Vagina (tissue), 2 donors: ENCODE measurements around the gene DPYSL3.

ENCODE experiments used
- POLR2A ChIP-seq, 2 donors: fragments of 450-650 bp; IDR thresholded peaks; one replicate each; pipeline ENCODE4 v1.6.1; 2017; ENCODE audit warnings: antibody characterized with exemption in 2 of 2, mild to moderate bottlenecking in 2 of 2, moderate library complexity in 2 of 2
- POLR2AphosphoS5 ChIP-seq, 2 donors: sonication (generic); formaldehyde crosslinking; IDR thresholded peaks; one replicate each; pipeline ENCODE4 v1.9.0; 2017; ENCODE audit warnings: antibody characterized with exemption in 2 of 2, mild to moderate bottlenecking in 2 of 2, low read depth in 1 of 2; ENCODE audit not compliant: insufficient read depth in 1 of 2
- TF ChIP-seq, protein P1 (sequence below), 3 experiments: fragments of 450-650 bp in 2 of 3; fragments of 200-600 bp in 1 of 3; sonication (generic) in 1 of 3; IDR thresholded peaks; one replicate each; pipeline ENCODE4 v1.5.1; 2017 to 2019; ENCODE audit warnings: antibody characterized with exemption in 3 of 3, mild to moderate bottlenecking in 2 of 3, moderate library complexity in 2 of 3

DNA sequence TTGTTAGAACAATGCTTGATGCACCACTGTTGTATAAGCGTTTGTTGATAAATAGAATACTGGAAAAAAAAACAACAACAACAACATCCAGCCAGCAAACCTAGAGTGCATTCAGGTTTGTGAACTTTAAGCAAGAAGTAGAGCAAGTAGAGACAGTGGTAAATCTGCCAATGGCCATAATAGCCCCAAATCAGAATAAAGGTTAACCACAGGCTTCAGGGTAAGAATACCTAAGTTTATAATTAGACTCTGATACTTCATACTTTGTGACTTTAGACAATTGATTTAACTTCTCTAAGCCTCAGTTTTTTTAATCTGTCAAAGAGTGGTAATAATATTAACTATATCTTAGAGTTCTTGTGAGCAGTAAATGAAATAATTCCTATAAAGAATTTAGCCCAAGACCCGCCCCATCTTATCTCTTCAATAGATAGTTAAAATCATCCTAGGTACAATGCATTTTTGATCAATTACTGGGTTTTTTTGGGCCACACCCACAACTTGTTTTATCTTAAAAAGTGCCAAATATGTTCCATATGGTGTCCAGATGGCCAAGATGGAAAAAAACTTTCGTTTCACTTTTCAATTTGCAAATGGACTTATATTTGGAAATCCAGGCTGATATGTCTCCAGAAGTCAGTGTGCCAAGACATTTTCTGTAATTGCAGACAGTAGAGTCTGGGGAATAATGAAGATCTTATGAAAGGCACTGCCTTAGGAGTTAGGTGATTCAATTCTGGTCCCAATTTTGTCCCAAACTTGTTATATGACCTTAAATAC lies 24.5 kb upstream of the DPYSL3 start:
- TF ChIP-seq, protein P1, sequence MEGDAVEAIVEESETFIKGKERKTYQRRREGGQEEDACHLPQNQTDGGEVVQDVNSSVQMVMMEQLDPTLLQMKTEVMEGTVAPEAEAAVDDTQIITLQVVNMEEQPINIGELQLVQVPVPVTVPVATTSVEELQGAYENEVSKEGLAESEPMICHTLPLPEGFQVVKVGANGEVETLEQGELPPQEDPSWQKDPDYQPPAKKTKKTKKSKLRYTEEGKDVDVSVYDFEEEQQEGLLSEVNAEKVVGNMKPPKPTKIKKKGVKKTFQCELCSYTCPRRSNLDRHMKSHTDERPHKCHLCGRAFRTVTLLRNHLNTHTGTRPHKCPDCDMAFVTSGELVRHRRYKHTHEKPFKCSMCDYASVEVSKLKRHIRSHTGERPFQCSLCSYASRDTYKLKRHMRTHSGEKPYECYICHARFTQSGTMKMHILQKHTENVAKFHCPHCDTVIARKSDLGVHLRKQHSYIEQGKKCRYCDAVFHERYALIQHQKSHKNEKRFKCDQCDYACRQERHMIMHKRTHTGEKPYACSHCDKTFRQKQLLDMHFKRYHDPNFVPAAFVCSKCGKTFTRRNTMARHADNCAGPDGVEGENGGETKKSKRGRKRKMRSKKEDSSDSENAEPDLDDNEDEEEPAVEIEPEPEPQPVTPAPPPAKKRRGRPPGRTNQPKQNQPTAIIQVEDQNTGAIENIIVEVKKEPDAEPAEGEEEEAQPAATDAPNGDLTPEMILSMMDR (IDR thresholded peaks at IDR 0.05), result no peak
- TF ChIP-seq POLR2A (IDR thresholded peaks at IDR 0.05), result no peak
- no peak for TF ChIP-seq POLR2AphosphoS5 (IDR thresholded peaks at IDR 0.05; ENCODE audit: insufficient read depth in 1 of 2, low read depth in 1 of 2)
